ENCODE results near the gene DMD. TPM values are rescaled to one million over a fixed set of nuclear protein-coding genes. Genes with fewer than 3 reads are reported as not detected.

The DMD gene
- polyA plus RNA-seq, 3 donors from 2014 or later, result not detected

GRCh38 chrX:31223817-31224216 is 1987.5 kb downstream of the DMD start:
- H3K9me3 Mint-ChIP-seq, result peaks cover 0 to 1% (median 0%) of the 10 kb centered on the region in 6 donors
- H3K4me3 Mint-ChIP-seq, result no peak overlapping the region
- H3K27me3 Mint-ChIP-seq (ENCODE audit: low read depth in 3 of 3), result peaks cover 0 to 2% (median 0%) of the 10 kb centered on the region in 3 donors
- no peaks in the 10 kb centered on the region for H3K4me1 Mint-ChIP-seq
- H3K27ac Mint-ChIP-seq, result no peak overlapping the region
- DNase-seq, result no peak
- no peaks in the 10 kb centered on the region for H3K36me3 Mint-ChIP-seq

GRCh38 chrX:31222946-31223345 is 1988.4 kb downstream of the DMD start:
- H3K27ac Mint-ChIP-seq, result no peak overlapping the region
- no peaks in the 10 kb centered on the region for H3K27me3 Mint-ChIP-seq (ENCODE audit: low read depth in 3 of 3)
- H3K36me3 Mint-ChIP-seq, result no peaks in the 10 kb centered on the region
- peaks cover 0 to 1% (median 0%) of the 10 kb centered on the region in 6 donors for H3K9me3 Mint-ChIP-seq
- no peak overlapping the region for H3K4me3 Mint-ChIP-seq
- no peak for DNase-seq
- no peaks in the 10 kb centered on the region for H3K4me1 Mint-ChIP-seq

- Mint-ChIP-seq H3K4me1 (no peaks in the 10 kb centered on the region), H3K4me3 (no peak overlapping the region), H3K9me3 (no peaks in the 10 kb centered on the region), H3K27me3 (ENCODE audit: low read depth in 3 of 3) (peaks cover 0 to 4% (median 0%) of the 10 kb centered on the region in 3 donors), H3K27ac (no peak overlapping the region), H3K36me3 (no peaks in the 10 kb centered on the region)
- DNase-seq, result no peak
Observed at GRCh38 chrX:31219174-31219573, 1992.2 kb downstream of the DMD start.

GRCh38 chrX:31217084-31217483 is 1994.3 kb downstream of the DMD start:
- Mint-ChIP-seq H3K4me3 (no peak overlapping the region), H3K27ac (no peak overlapping the region), H3K27me3 (ENCODE audit: low read depth in 3 of 3) (peaks cover 0 to 4% (median 0%) of the 10 kb centered on the region in 3 donors), H3K4me1 (no peaks in the 10 kb centered on the region), H3K36me3 (no peaks in the 10 kb centered on the region), H3K9me3 (no peaks in the 10 kb centered on the region)
- DNase-seq, result no peak

GRCh38 chrX:31215277-31215815 is 1996.0 kb downstream of the DMD start:
- Mint-ChIP-seq H3K4me1 (no peaks in the 10 kb centered on the region), H3K4me3 (no peak overlapping the region), H3K9me3 (peaks cover 0 to 3% (median 0%) of the 10 kb centered on the region in 6 donors), H3K27me3 (ENCODE audit: low read depth in 3 of 3) (peaks cover 0 to 4% (median 0%) of the 10 kb centered on the region in 3 donors), H3K27ac (no peak overlapping the region), H3K36me3 (no peaks in the 10 kb centered on the region)
- DNase-seq, result no peak

GRCh38 chrX:31213941-31214340 is 1997.4 kb downstream of the DMD start:
- Mint-ChIP-seq H3K4me1 (no peaks in the 10 kb centered on the region), H3K9me3 (peaks cover 0 to 3% (median 0%) of the 10 kb centered on the region in 6 donors), H3K36me3 (no peaks in the 10 kb centered on the region), H3K27me3 (ENCODE audit: low read depth in 3 of 3) (peaks cover 0 to 5% (median 0%) of the 10 kb centered on the region in 3 donors), H3K4me3 (no peak overlapping the region), H3K27ac (no peak overlapping the region)
- DNase-seq, result no peak

GRCh38 chrX:31212856-31213748 is 1998.2 kb downstream of the DMD start:
- H3K27ac Mint-ChIP-seq, result no peak overlapping the region
- H3K27me3 Mint-ChIP-seq (ENCODE audit: low read depth in 3 of 3), result peaks cover 0 to 6% (median 0%) of the 10 kb centered on the region in 3 donors
- DNase-seq, result no peak
- H3K36me3 Mint-ChIP-seq, result no peaks in the 10 kb centered on the region
- H3K4me1 Mint-ChIP-seq, result no peaks in the 10 kb centered on the region
- H3K4me3 Mint-ChIP-seq, result no peak overlapping the region
- H3K9me3 Mint-ChIP-seq, result peaks cover 0 to 3% (median 0%) of the 10 kb centered on the region in 6 donors

GRCh38 chrX:31209005-31209628 is 2002.2 kb downstream of the DMD start:
- Mint-ChIP-seq H3K27ac (no peak overlapping the region), H3K4me1 (no peaks in the 10 kb centered on the region), H3K9me3 (peaks cover 0 to 3% (median 0%) of the 10 kb centered on the region in 6 donors), H3K27me3 (ENCODE audit: low read depth in 3 of 3) (peaks cover 1 to 2% (median 1%) of the 10 kb centered on the region in 3 donors), H3K36me3 (no peaks in the 10 kb centered on the region), H3K4me3 (no peak overlapping the region)
- no peak for DNase-seq

- no peaks in the 10 kb centered on the region for H3K4me1 Mint-ChIP-seq
- H3K27ac Mint-ChIP-seq, result peak overlapping the region in 1 of 6 donors; percentile 13
- H3K4me3 Mint-ChIP-seq, result no peak overlapping the region
- DNase-seq, result no peak
- H3K36me3 Mint-ChIP-seq, result no peaks in the 10 kb centered on the region
- H3K27me3 Mint-ChIP-seq (ENCODE audit: low read depth in 3 of 3), result peaks cover 0 to 1% (median 0%) of the 10 kb centered on the region in 3 donors
- peaks cover 0 to 4% (median 0%) of the 10 kb centered on the region in 6 donors for H3K9me3 Mint-ChIP-seq
Observed at GRCh38 chrX:31201503-31201902, 2009.8 kb downstream of the DMD start.

- Mint-ChIP-seq H3K36me3 (no peaks in the 10 kb centered on the region), H3K4me3 (no peak overlapping the region), H3K27ac (no peak overlapping the region), H3K27me3 (ENCODE audit: low read depth in 3 of 3) (peaks cover 0 to under 1% (median 0%) of the 10 kb centered on the region in 3 donors), H3K9me3 (peaks cover 0 to 4% (median 0%) of the 10 kb centered on the region in 6 donors), H3K4me1 (no peaks in the 10 kb centered on the region)
- no peak for DNase-seq
Observed at GRCh38 chrX:31200430-31200829, 2010.9 kb downstream of the DMD start.

GRCh38 chrX:31199840-31200114 is 2011.6 kb downstream of the DMD start:
- Mint-ChIP-seq H3K4me3 (no peak overlapping the region), H3K27me3 (ENCODE audit: low read depth in 3 of 3) (no peaks in the 10 kb centered on the region), H3K9me3 (peaks cover 0 to 4% (median 0%) of the 10 kb centered on the region in 6 donors), H3K36me3 (no peaks in the 10 kb centered on the region), H3K4me1 (no peaks in the 10 kb centered on the region), H3K27ac (no peak overlapping the region)
- no peak for DNase-seq

- Mint-ChIP-seq H3K4me1 (no peaks in the 10 kb centered on the region), H3K36me3 (no peaks in the 10 kb centered on the region), H3K27me3 (ENCODE audit: low read depth in 3 of 3) (peaks cover 0 to 1% (median 0%) of the 10 kb centered on the region in 3 donors), H3K27ac (no peak overlapping the region), H3K9me3 (peaks cover 0 to 4% (median 0%) of the 10 kb centered on the region in 6 donors), H3K4me3 (no peak overlapping the region)
- no peak for DNase-seq
Observed at GRCh38 chrX:31199056-31199839, 2012.1 kb downstream of the DMD start.

- Mint-ChIP-seq H3K4me3 (no peak overlapping the region), H3K27me3 (ENCODE audit: low read depth in 3 of 3) (peaks cover 1 to 7% (median 2%) of the 10 kb centered on the region in 3 donors), H3K9me3 (peaks cover 0 to under 1% (median 0%) of the 10 kb centered on the region in 6 donors), H3K27ac (no peak overlapping the region), H3K36me3 (no peaks in the 10 kb centered on the region), H3K4me1 (no peaks in the 10 kb centered on the region)
- no peak for DNase-seq
Observed at GRCh38 chrX:31190221-31190975, 2021.0 kb downstream of the DMD start.

Data from immature natural killer cell (primary cell).